ENCODE data around the gene HIVEP3.

DNA sequence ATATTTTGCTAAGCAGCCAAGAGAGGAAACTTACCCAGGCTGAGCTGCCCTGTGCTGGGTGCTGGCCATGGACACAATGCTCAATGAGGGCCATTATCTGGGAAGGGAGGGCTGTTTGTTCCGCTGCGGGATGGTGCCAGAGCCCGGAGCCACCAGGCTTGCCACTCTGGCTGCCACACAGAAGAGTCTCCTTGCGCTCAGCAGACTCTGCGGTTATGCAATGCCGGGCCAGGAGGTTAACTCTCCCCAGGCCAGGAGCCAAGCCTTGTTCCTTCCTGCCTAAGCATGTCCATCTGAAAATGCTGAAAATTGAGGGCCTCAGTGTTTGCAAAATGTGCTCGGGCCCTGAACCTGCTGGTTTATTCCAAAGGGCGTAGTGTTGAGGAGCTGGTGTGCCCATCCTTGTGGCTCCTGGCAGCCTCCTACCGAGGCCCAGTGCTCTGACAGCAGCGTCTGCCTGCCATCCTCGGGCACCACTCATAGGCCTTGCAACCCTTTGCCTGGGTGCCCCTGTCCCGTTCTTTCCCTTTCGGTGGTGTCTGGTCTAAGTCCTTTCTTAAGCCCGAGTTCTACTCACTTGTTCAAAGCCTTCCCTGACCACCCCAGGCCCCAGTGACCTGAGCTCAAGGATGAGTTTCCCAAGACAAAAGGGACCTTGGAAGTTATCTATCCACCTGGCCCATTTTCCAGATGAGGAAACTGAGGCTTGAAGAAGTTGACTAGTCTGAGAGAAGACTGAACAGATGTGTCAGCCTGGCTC is 300.5 kb downstream of the HIVEP3 start:
- TF ChIP-seq, protein P1, sequence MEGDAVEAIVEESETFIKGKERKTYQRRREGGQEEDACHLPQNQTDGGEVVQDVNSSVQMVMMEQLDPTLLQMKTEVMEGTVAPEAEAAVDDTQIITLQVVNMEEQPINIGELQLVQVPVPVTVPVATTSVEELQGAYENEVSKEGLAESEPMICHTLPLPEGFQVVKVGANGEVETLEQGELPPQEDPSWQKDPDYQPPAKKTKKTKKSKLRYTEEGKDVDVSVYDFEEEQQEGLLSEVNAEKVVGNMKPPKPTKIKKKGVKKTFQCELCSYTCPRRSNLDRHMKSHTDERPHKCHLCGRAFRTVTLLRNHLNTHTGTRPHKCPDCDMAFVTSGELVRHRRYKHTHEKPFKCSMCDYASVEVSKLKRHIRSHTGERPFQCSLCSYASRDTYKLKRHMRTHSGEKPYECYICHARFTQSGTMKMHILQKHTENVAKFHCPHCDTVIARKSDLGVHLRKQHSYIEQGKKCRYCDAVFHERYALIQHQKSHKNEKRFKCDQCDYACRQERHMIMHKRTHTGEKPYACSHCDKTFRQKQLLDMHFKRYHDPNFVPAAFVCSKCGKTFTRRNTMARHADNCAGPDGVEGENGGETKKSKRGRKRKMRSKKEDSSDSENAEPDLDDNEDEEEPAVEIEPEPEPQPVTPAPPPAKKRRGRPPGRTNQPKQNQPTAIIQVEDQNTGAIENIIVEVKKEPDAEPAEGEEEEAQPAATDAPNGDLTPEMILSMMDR (IDR thresholded peaks at IDR 0.05), result no peak
- no peak for TF ChIP-seq POLR2A (IDR thresholded peaks at IDR 0.05; ENCODE audit: low read depth)
